EL (cell line): ENCODE results near the gene SH3BGRL3.
"Not testable (repeated sequence)": the region's sequence is repeated elsewhere in the genome, so short reads cannot be mapped to it uniquely, and the experiment has no call there.

Source experiments
- DNase-seq: peaks from one replicate; pipeline ENCODE4 v3.0.0-alpha.2; 2016

SH3BGRL3 gene

DNA sequence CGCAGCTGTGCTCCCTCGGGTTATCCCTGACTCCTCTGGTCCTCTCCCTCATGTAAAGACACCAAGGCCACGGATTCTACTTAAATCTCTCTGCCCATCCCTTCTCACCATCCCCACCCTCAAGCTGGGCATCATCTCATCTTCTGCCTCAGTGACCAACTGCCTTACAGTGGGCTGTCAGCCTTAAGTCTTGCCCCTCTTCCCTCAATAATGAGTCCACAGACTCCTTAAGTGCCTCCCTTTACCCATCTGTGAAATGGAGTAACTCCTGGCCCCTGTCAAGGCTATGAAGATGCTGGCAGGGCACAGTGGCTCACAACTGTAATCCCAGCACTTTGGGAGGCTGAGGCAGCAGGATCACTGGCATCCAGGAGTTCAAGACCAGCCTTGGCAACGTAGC, 12.1 kb downstream of the SH3BGRL3 start:
- DNase-seq, result no peak

GRCh38 chr1:26292735-26293134, 12.8 kb downstream of the SH3BGRL3 start:
- not testable (repeated sequence) for DNase-seq

GRCh38 chr1:26293911-26294463, 14.1 kb downstream of the SH3BGRL3 start:
- no peak for DNase-seq

DNA sequence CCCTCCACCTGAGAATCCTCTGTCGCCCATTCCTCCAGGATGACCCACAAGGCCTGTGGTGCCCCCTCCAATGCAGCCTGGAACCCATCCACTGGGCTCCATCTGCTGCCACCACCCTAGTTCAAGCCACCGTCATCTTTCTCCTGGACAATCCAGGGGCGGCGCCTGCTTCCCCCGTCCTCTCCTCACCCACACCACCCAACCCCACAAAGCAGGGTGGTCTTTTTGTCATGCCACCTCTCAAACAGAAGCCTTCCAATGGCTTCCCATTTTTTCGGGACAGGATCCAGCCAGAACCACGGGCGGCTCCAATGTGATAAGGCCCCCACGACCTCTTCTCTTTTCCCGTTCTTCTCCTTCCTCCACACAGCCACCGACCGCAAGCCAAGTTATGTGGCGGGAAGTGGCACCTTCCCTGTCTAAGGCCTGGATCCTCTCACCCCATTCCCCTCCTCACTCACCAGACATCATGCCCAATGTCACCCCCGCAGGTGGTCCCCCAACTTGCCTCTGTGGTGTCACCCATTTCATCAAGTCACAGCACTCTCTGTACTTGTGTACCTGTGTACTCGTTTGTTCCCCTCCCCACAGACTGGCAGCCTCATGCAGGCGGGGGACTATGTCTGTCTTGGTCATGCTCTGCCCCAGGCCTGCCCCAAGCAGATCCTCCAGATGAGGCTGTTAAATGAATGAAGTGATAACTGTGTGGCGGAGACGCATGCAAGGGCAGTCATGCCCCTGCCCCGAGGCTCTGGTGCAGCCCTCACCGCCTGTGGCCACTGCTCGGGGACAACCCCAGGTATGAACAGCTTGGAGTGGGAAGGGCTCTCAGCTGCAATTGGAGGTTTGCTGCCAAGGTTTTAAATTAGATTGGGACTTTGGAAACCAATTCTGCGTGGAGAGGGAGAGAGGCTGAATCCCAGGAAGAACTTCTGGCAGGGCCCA, 15.6 kb downstream of the SH3BGRL3 start:
- no peak for DNase-seq

DNA sequence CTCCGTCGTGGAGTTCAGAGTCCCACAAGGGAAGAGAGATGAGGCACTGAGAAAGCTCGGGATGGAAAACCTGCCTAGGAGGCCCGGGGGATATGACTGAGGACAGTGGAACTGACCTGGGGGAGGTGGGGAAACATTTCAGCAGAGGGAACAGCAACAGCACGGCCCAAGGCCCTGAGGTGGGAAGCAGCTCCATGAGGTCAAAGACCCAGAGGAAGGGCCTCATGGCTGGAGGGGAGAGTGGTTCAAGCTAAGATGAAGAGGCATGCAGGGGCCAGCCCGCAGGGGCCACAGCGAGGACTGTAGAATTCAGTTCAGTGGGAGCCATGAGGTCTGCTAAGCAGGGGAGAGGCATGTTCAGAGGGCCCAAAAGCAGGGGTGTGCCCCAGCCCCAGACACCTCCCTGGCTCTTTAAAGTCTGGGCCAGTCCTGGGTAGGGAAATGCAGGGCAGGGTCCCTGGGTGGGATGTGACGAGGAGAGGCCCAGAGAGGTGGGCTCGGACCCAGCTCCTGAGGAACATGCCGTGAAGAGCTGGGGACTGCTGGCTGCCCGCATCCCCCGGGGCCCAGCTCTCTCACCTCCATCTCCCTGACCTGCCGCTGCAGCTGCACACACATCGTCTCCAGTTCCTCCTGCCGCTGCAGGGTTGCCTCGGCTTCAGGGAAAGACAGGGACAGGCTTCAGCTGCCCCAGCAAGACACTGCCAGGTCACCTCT, 16.6 kb downstream of the SH3BGRL3 start:
- no peak for DNase-seq

DNA sequence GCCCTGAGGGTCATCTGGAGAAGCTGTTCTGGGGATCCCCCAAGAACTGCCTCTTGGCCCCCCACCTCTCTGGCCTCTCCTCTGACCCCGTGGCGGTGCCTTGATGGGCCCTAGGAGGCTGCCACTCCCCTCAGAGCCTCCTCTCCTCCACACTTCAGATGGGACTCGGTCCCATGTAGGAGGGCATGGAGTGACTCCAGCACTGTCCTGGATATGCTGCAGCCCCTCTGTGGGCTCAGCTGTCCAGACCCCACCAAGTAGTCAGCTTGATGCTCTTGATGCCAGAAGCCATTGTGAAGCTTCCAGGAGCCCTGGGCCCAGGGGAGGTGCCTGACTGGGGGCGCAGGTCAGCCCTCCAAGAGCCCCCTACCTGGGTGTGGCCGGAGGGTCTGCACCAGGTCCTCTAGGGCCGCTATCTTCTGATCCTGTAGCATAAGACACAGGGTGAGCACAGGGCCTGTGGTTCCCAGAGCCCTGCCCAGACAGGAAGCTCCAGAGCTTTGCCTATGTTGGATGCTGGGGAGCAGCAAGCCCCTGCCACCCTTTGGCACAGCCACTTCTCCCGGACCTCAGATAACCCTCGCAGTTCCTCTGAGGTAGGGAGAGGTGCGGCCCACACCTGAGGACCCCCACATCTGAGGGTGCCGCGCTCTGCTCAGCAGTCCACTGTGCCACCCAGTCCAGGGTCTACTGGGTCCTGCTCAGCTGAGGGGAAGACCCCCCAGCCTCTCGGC, 17.3 kb downstream of the SH3BGRL3 start:
- DNase-seq, result no peak

DNA sequence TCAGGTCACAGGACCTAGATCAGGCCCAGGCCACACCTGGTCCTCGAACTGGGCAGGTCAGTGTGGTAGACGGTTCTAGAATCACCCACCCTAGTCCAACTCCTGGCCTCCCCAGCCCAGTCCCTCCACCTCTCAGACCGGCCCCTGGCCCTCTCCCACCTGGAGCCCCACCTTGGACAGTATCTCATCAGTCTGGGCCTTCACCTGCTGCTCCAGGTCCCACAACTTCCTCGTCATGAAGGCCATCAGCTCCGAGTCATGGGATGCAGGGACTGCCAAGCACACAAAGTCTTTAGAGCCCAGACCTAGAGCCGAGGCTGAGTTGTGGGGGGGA, 17.9 kb downstream of the SH3BGRL3 start:
- no peak for DNase-seq

GRCh38 chr1:26300578-26301275, 20.8 kb downstream of the SH3BGRL3 start:
- no peak for DNase-seq

- DNase-seq, result peak; percentile 94
Observed at GRCh38 chr1:26302733-26303405, 23.0 kb downstream of the SH3BGRL3 start.

DNA sequence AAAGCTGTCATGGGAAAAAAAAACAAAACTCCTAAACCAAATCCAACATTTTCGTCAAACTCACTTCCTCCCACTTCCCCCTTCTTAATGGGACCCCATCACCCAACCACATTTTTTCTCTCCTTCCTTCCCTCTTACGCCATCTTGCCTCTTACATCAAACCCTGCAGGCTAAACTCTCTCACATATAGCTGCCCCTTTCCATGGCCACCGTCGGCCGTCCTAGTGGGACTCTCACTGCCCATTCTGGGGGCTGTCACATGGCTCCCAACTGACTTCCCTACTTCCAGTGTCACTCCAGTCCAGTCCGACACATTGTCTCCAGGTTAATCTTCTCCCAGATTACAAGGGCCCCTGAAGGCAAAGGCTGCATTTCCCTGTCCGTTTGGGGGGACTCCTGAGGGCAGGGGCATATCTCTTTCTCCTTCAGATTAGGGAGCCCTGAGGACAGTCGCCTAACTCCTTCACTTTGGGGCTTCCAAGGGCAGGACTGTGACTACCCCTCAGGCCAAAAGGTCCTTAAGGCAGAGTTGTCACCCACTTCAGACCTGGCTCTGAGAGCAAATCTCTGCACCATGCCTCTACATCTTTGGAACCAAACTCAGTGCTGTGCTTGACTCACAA, 25.9 kb downstream of the SH3BGRL3 start:
- DNase-seq, result no peak

GRCh38 chr1:26306290-26307229, 26.7 kb downstream of the SH3BGRL3 start, which contains the start of gene UBXN11:
Gene UBXN11, minus strand, starts transcription at chr1:26306636. Its CDS starts 3,753 bp downstream, at chr1:26302883.
- DNase-seq, result peak; percentile 97

- no peak for DNase-seq
Observed at GRCh38 chr1:26307363-26307781, 27.5 kb downstream of the SH3BGRL3 start.

- not testable (repeated sequence) for DNase-seq
Observed at GRCh38 chr1:26307966-26308899, 28.3 kb downstream of the SH3BGRL3 start.

DNA sequence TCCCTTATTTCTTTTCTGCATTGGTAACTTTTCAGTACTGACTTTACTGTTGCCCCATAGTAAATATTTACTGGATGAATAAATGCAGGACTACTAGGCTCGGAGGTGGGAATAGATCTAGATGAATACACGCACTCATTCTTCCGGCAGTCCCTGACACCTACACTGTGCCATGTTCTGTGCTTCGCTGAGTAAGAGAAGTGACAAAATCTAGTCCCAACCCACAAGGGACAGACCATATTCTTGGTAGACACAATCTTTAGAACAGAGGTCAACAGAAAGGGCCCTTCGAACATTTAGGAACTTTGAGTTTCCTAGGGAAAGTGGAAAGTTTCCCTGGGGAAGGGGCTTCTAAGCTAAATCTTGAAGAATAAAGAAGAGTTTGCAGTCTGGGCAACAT, 34.6 kb downstream of the SH3BGRL3 start:
- no peak for DNase-seq

- no peak for DNase-seq
Observed at GRCh38 chr1:26315874-26316850, 36.3 kb downstream of the SH3BGRL3 start.

DNA sequence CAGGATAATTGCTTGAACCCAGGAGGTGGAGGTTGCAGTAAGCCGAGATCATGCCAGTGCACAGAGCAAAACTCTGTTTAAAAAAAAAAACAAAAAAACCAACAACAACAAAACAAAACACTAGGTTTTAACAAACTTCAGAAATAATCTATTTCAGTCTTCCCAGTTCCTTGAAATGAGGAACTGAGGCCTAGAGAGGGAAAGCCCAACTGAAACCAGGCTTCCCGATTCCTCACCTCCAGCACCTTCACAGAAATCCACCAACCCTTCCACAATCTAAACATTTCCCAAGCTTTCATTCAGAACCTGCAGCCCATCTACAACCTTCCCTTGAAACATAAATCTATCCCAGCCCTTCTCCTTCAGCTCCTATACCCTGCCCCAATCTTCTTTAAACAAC, 37.3 kb downstream of the SH3BGRL3 start:
- no peak for DNase-seq

GRCh38 chr1:26317612-26318337, 37.9 kb downstream of the SH3BGRL3 start, which contains the start of gene CD52:
Gene CD52, plus strand, starts transcription at chr1:26317958. Its CDS starts 60 bp downstream, at chr1:26318018.
- no peak for DNase-seq
